Activated naive CD4-positive, alpha-beta T cell treated with anti-CD3 and anti-CD28 coated beads for 36 hours (primary cell): ENCODE data around the gene CHL1. TPM values are rescaled to one million over a fixed set of nuclear protein-coding genes. Genes with fewer than 3 reads are reported as not detected.

Experiments used
- CTCF ChIA-PET: fragments of 350-600 bp; sonication (Branson Sonifier 250); formaldehyde crosslinking; loops from one replicate; lab custom pipeline; 2021; ENCODE audit warnings: antibody characterized with exemption; lab: Charles Lee
- DNase-seq: peaks from one replicate; pipeline ENCODE4 v3.0.0-alpha.2; 2020
- H3K27ac Mint-ChIP-seq: one replicate; pipeline ENCODE4 v1.8.0; 2021; ENCODE audit warnings: mild to moderate bottlenecking, mixed read lengths
- H3K27me3 Mint-ChIP-seq: one replicate; pipeline ENCODE4 v1.8.0; 2021; ENCODE audit warnings: low read depth, mixed read lengths
- H3K36me3 Mint-ChIP-seq: one replicate; pipeline ENCODE4 v1.8.0; 2021; ENCODE audit warnings: low read depth, mixed read lengths
- H3K4me1 Mint-ChIP-seq: one replicate; pipeline ENCODE4 v1.8.0; 2021; ENCODE audit warnings: low read depth, mixed read lengths
- H3K4me3 Mint-ChIP-seq: one replicate; pipeline ENCODE4 v1.8.0; 2021; ENCODE audit warnings: mild to moderate bottlenecking, moderate library complexity, mixed read lengths
- H3K9me3 Mint-ChIP-seq: one replicate; pipeline ENCODE4 v1.8.0; 2021; ENCODE audit warnings: mixed read lengths
- intact Hi-C: fragments of 100-400 bp; cut with micrococcal nuclease; formaldehyde crosslinking; loops from one replicate; pipeline ENCODE4 v1.15.1; 2023
- total RNA-seq, 2 experiments: library from RNA; stranded (reverse); gene quantifications; one replicate each; pipeline ENCODE4 v1.2.3, GENCODE V29; 2021

CHL1 gene
- total RNA-seq, 2 experiments from 2014 or later, result not detected

- no peaks in the 10 kb centered on the region for H3K36me3 Mint-ChIP-seq
- CTCF ChIA-PET, result no interaction called here
- H3K27me3 Mint-ChIP-seq, result peaks cover 37% of the 10 kb centered on the region
- intact Hi-C loops, result no loop called here
- H3K4me1 Mint-ChIP-seq, result peaks cover 4% of the 10 kb centered on the region
- peaks cover 2% of the 10 kb centered on the region for H3K9me3 Mint-ChIP-seq
- DNase-seq, result no peak
- no peak overlapping the region for H3K4me3 Mint-ChIP-seq
- no peak overlapping the region for H3K27ac Mint-ChIP-seq
These were observed 1.4 kb downstream of the CHL1 start for GRCh38 chr3:197828-198491.

GRCh38 chr3:199835-200234 is 3.3 kb downstream of the CHL1 start:
- Mint-ChIP-seq H3K4me1 (peaks cover 4% of the 10 kb centered on the region), H3K27ac (no peak overlapping the region), H3K9me3 (peaks cover under 1% of the 10 kb centered on the region), H3K27me3 (peaks cover 37% of the 10 kb centered on the region), H3K4me3 (no peak overlapping the region), H3K36me3 (no peaks in the 10 kb centered on the region)
- intact Hi-C loops, result no loop called here
- CTCF ChIA-PET, result no interaction called here
- no peak for DNase-seq

- no peaks in the 10 kb centered on the region for H3K36me3 Mint-ChIP-seq
- intact Hi-C loops, result no loop called here
- CTCF ChIA-PET, result no interaction called here
- H3K4me3 Mint-ChIP-seq, result no peak overlapping the region
- no peak overlapping the region for H3K27ac Mint-ChIP-seq
- H3K9me3 Mint-ChIP-seq, result no peaks in the 10 kb centered on the region
- H3K27me3 Mint-ChIP-seq, result peaks cover 28% of the 10 kb centered on the region
- peaks cover 4% of the 10 kb centered on the region for H3K4me1 Mint-ChIP-seq
- DNase-seq, result no peak
These were observed 4.3 kb downstream of the CHL1 start for GRCh38 chr3:200758-201325.

GRCh38 chr3:204102-204501 is 7.5 kb downstream of the CHL1 start:
- CTCF ChIA-PET, result no interaction called here
- Mint-ChIP-seq H3K27ac (no peak overlapping the region), H3K9me3 (no peaks in the 10 kb centered on the region), H3K4me1 (no peaks in the 10 kb centered on the region), H3K36me3 (no peaks in the 10 kb centered on the region), H3K27me3 (peaks cover 16% of the 10 kb centered on the region), H3K4me3 (no peak overlapping the region)
- no peak for DNase-seq
- intact Hi-C loops, result no loop called here

- no peaks in the 10 kb centered on the region for H3K9me3 Mint-ChIP-seq
- CTCF ChIA-PET, result no interaction called here
- DNase-seq, result no peak
- H3K27me3 Mint-ChIP-seq, result peaks cover 5% of the 10 kb centered on the region
- no peak overlapping the region for H3K27ac Mint-ChIP-seq
- no peaks in the 10 kb centered on the region for H3K36me3 Mint-ChIP-seq
- intact Hi-C loops, result no loop called here
- H3K4me1 Mint-ChIP-seq, result no peaks in the 10 kb centered on the region
- no peak overlapping the region for H3K4me3 Mint-ChIP-seq
These were observed 11.4 kb downstream of the CHL1 start for GRCh38 chr3:207973-208372.

- no peaks in the 10 kb centered on the region for H3K4me1 Mint-ChIP-seq
- no peak for DNase-seq
- H3K27me3 Mint-ChIP-seq, result no peaks in the 10 kb centered on the region
- CTCF ChIA-PET, result no interaction called here
- intact Hi-C loops, result no loop called here
- H3K4me3 Mint-ChIP-seq, result no peak overlapping the region
- no peaks in the 10 kb centered on the region for H3K36me3 Mint-ChIP-seq
- H3K9me3 Mint-ChIP-seq, result no peaks in the 10 kb centered on the region
- H3K27ac Mint-ChIP-seq, result no peak overlapping the region
These were observed 14.1 kb downstream of the CHL1 start for GRCh38 chr3:210669-211068.

GRCh38 chr3:212432-212831 is 15.9 kb downstream of the CHL1 start:
- intact Hi-C loops, result no loop called here
- Mint-ChIP-seq H3K27me3 (no peaks in the 10 kb centered on the region), H3K9me3 (no peaks in the 10 kb centered on the region), H3K36me3 (no peaks in the 10 kb centered on the region), H3K4me1 (no peaks in the 10 kb centered on the region), H3K4me3 (no peak overlapping the region), H3K27ac (no peak overlapping the region)
- no peak for DNase-seq
- CTCF ChIA-PET, result interaction anchor here (0.5 kb wide), 1 partner anchor 20 kb away, joined by 4 read pairs; no protein-coding TSS in a partner anchor

GRCh38 chr3:217099-217813 is 20.7 kb downstream of the CHL1 start:
- Mint-ChIP-seq H3K36me3 (no peaks in the 10 kb centered on the region), H3K9me3 (peaks cover 4% of the 10 kb centered on the region), H3K4me1 (no peaks in the 10 kb centered on the region), H3K4me3 (no peak overlapping the region), H3K27ac (no peak overlapping the region), H3K27me3 (no peaks in the 10 kb centered on the region)
- DNase-seq, result no peak
- CTCF ChIA-PET, result no interaction called here
- intact Hi-C loops, result no loop called here

GRCh38 chr3:217948-218347 is 21.4 kb downstream of the CHL1 start:
- no peak for DNase-seq
- Mint-ChIP-seq H3K36me3 (no peaks in the 10 kb centered on the region), H3K27ac (no peak overlapping the region), H3K4me1 (no peaks in the 10 kb centered on the region), H3K9me3 (peaks cover 4% of the 10 kb centered on the region), H3K4me3 (no peak overlapping the region), H3K27me3 (no peaks in the 10 kb centered on the region)
- CTCF ChIA-PET, result no interaction called here
- intact Hi-C loops, result no loop called here

GRCh38 chr3:228442-229182 is 32.0 kb downstream of the CHL1 start:
- intact Hi-C loops, result no loop called here
- Mint-ChIP-seq H3K4me3 (no peak overlapping the region), H3K27me3 (no peaks in the 10 kb centered on the region), H3K27ac (no peak overlapping the region), H3K9me3 (peaks cover 8% of the 10 kb centered on the region), H3K4me1 (no peaks in the 10 kb centered on the region), H3K36me3 (no peaks in the 10 kb centered on the region)
- CTCF ChIA-PET, result no interaction called here
- DNase-seq, result no peak

- intact Hi-C loops, result no loop called here
- CTCF ChIA-PET, result no interaction called here
- no peaks in the 10 kb centered on the region for H3K36me3 Mint-ChIP-seq
These were observed 32.7 kb downstream of the CHL1 start for GRCh38 chr3:229183-229661.

GRCh38 chr3:236881-237280 is 40.3 kb downstream of the CHL1 start:
- DNase-seq, result no peak
- CTCF ChIA-PET, result no interaction called here
- intact Hi-C loops, result no loop called here
- H3K27ac Mint-ChIP-seq, result no peak overlapping the region
- no peak overlapping the region for H3K4me3 Mint-ChIP-seq
- H3K27me3 Mint-ChIP-seq, result no peaks in the 10 kb centered on the region
- no peaks in the 10 kb centered on the region for H3K4me1 Mint-ChIP-seq
- no peaks in the 10 kb centered on the region for H3K36me3 Mint-ChIP-seq
- no peaks in the 10 kb centered on the region for H3K9me3 Mint-ChIP-seq

More at GRCh38 chr3:229183-229661, 32.7 kb downstream of the CHL1 start:
- Mint-ChIP-seq H3K4me3 (no peak overlapping the region), H3K27me3 (no peaks in the 10 kb centered on the region), H3K27ac (no peak overlapping the region), H3K9me3 (peaks cover 2% of the 10 kb centered on the region), H3K4me1 (no peaks in the 10 kb centered on the region)
- DNase-seq, result no peak
